HG03442 (cell line): ENCODE results near the gene TANC1.

Experiments
- ATAC-seq: cut with Tn5 transposase; IDR thresholded peaks from one replicate; pipeline ENCODE4 v1.9.1; 2021; ENCODE audit warnings: mild to moderate bottlenecking, moderate library complexity; ENCODE audit not compliant: unreplicated experiment

TANC1 gene

DNA sequence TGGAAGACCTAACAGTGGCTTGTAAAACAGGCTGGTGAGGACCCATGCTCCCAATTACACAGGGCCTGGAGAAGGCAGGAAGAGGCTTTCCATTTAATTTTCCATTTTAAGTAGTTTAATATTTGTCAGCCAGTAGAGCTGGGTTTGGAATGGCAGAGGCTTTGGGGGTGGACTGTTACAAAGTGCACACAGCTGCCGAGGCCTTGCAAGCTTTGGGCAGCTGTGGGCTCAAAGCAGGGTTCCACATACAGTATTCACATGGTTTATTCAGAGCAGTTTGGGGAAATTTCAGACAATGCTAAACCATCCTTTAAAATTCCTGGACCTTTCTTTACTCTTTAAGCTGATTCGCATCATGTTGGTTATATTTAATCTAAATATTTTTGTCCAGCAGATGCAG, 185.5 kb downstream of the TANC1 start:
- no peak for ATAC-seq

DNA sequence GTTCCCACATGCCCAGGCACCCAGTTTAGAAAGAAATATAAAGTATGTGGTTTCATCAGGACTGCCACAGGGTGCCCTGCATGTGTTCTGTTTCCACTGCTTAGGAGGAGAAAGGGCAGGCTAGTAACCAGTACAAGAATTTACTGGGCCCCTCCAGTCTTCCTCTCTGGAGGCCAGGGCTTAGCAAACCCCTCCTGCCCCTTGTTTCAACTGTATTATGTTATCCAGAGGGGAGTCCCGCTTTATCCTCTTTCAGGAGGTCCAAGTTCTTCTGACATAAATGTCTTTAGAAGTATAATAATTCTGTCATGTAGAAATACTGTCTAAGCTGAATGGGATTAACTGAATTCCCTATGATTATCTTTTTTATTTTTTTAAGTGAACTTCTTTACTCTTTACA, 185.9 kb downstream of the TANC1 start:
- no peak for ATAC-seq

DNA sequence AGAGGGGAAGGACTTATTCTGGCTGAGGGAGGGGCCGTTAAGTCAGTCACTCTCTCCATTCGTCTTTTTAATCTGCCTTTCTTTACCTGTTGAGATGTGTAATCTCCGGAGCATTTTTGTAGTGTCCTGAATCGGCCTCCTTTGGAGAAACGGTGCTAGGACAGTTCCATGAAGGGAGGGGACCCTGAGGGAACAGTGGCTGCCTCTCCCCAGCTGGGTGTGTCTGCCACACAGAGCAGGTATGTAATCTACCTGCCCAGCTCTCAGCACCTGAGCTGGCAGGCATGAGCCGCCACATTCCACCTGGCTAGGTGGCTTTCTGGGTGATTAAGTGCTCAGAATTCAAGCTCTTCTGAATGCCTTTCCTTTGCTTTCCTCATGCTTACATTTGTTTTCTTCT, 186.9 kb downstream of the TANC1 start:
- no peak for ATAC-seq

DNA sequence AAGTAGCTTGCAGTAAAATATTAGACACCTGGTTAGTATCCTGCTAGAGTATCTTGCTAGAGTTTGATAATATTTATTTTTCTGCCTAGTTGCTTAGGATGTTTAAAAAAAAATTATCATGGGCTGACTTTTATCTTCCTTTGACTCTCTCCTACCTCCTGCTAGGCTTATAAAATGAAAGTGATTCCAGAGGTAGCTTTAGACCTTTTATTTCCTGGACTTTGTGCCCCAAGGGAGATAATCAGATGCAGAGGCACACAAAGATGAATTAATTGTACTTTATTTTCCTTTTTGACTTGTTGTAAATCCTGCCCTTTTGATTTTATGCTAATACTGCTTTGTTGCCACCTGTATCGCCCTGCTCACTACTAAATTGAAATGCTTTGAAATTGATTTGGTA, 187.4 kb downstream of the TANC1 start:
- no peak for ATAC-seq

DNA sequence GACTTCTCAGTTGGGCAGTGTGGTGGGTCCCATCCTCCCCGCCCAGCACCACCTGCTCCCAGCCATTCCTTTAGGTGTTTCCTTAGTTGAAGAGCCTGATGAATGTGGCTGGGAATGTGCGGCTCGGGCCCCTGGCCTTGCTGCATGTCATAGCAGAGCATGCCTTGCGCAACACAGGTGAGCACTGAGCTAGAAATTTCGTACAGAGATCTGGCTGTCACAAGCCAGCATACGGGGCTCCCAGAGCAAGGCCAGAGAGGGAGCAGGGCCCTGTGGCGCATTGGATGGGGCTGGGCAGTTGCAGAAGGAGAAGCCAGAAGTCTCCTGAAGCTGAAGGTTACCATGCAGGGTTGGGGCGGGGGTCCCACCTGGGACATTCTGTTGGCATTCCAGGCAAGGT, 188.4 kb downstream of the TANC1 start:
- ATAC-seq, result no peak

- peak; percentile 66 for ATAC-seq
Observed at GRCh38 chr2:159157361-159158209, 189.1 kb downstream of the TANC1 start.

DNA sequence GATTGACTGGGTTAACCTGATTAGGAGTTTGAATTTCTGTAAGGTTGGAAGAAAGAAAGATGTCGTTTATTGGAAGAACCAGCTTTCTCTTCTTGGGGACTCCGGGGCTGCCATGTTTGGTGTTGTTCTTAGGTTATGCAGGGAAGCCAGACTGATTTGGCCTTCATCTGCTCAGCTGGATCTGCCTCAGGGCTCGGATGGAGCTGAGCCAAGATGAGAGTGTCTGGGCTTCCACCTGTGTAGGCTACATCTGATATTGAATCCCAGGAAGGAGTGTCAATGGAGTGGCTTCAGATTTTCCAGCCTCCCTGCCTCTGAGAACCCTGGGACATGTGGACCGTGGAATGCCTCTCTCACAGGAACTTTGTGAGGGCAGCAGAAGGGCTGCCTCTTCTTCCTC, 192.0 kb downstream of the TANC1 start:
- no peak for ATAC-seq

DNA sequence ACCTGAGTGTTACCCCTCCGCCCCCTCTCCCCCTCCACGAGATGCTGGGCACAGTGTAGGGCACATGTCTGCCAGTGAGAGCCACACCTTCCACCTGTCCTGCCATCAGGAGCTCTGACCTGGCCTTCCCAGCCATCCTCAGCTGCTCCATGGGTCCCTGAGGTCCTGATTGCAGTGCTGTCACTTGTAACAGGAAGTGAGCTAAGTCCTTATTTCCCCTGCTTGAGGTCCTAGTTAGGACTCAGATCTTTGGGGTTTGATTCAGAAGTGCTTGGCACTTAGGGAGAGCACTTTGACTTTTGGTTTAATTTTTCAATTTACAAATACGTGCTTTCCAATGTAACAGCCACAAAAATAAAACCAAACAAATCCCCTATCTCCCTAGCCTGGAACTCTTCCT, 192.5 kb downstream of the TANC1 start:
- ATAC-seq, result no peak

GRCh38 chr2:159163930-159164329, 195.5 kb downstream of the TANC1 start:
- ATAC-seq, result no peak

GRCh38 chr2:159164457-159164911, 196.0 kb downstream of the TANC1 start:
- ATAC-seq, result no peak

DNA sequence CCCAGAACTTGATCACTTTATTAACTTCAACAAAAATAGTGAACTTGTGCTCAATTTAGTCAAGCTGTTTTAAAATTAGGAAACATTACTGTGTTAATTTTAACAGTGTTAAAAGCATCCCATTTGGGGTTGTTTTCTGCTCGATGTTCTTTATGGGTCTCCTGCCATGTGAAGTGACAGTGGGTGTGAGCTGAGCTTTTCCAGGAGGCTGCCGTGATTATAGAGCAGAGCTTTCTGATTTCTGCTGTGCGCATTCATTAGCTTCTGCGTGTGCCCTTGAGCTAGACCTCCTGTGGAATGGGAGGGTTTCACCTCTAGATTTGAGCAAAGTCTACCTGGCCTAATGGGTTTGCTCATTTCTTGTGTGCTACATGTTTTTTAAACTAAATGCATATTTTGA, 196.6 kb downstream of the TANC1 start:
- ATAC-seq, result no peak

GRCh38 chr2:159168707-159169106, 200.3 kb downstream of the TANC1 start:
- no peak for ATAC-seq

DNA sequence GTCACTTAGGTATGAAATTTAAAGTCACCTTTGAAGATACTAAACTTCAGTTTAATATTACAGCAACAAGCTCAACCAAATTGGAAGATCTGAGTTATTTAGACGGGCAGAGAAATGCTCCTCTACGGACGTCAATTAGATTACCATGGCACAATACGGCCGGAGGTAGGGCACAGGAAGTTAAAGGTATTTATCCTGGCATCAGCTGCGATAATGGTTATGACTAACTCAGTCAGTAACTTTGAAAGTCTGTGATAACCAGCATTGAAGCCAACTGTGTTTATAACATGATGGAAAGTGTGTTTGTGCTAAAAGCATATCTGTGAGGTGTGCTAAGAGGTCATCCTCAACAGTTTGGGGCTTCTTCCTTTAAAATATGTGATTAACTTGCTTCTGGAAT, 200.7 kb downstream of the TANC1 start:
- ATAC-seq, result no peak

GRCh38 chr2:159172403-159172802, 204.0 kb downstream of the TANC1 start:
- no peak for ATAC-seq

DNA sequence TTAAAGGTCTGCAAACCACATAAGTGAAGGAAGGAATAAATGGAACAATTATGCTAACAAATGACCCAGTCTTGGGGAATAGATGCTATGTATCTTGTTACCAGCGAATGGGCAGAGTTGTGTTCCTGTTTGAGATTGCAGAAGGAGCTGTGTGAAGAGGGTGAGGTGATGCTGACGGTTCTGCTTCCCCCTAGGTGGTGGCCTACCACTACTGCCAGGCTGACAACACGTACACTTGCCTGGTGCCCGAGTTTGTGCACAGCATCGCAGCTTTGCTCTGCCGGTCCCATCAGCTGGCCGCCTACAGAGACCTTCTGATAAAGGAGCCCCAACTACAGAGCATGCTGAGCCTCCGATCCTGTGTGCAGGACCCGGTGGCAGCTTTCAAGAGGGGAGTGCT, 206.3 kb downstream of the TANC1 start:
- no peak for ATAC-seq

GRCh38 chr2:159175182-159175581, 206.7 kb downstream of the TANC1 start:
- peak; percentile 47 for ATAC-seq

DNA sequence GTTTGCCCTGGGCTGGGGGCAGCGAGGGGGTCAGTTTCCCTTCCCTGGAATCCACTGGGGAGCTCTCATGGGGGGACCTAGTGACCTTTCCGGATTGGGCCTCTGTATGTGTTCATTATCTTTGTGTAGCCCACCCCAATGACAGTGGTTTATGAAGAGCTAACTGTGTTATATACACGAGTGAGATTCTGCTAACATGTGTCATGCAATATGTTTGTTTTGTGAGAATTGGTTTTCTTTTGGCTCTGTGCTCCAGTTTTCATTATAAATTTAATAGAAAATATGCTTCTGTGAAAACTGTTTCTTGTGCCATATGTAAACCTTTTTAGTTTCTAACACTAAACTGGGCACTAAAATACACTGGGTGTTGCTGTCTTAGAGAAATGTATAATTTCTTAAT, 207.5 kb downstream of the TANC1 start:
- no peak for ATAC-seq

GRCh38 chr2:159176555-159176954, 208.1 kb downstream of the TANC1 start:
- no peak for ATAC-seq

DNA sequence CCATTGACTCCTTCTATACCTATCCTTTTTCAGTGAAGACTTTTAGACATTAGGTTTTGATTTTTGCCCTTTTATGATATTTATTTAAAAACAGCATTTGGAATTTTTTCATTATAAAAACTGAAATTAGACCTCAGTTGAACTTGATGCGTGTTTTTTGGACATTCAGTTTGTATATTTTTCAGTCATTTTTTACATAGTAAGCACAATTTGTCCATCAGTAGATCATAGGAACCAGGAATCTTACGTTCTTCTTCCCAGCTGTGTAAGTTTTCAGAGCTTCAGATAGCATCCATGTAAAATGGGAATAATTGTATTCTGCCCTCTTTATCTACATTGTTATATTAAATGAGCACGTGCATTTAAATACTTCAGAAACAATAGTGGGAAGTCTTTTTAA, 208.9 kb downstream of the TANC1 start:
- ATAC-seq, result no peak

- ATAC-seq, result no peak
Observed at GRCh38 chr2:159177957-159178356, 209.5 kb downstream of the TANC1 start.

DNA sequence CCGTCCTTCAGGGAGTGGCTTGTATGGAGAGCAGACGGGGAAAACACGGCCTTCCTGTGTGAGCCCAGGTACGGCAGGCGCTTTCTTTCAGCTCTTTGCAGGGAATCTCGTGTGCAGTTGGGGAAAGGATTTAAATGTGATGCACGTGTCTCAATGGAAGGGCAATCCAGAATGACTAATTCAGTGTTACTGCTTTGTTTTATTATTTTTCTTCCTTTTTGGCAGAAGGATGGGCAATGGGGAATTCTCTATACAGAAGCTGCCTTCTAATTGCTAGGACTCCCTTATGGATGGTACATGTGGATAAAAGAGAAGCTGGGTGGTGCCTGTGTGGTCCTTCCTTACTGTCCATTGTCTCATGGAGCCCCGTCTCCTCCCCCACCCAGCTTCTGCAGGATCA, 210.7 kb downstream of the TANC1 start:
- ATAC-seq, result no peak

- no peak for ATAC-seq
Observed at GRCh38 chr2:159179696-159180095, 211.3 kb downstream of the TANC1 start.

DNA sequence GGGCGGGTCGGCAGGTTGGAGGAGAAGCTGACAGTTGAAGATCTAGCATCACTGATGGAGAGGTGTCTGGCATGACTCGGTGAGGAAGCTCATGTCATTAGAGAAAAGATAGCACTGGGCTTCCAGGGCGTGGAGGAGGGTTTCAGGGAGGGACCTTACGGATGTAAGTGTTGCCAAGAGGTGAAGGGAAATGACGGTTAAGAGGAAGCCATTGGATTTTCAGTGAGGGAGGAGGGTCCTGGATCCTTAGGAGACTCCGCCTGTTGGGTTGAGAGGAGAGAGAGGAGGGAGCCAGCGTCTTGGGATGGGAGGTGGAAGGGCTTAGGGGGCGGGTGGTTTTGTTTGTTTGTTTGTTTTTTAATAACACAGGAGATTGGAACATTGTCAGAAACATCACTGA, 214.9 kb downstream of the TANC1 start:
- ATAC-seq, result no peak
